NB4 (cell line): ENCODE measurements around the gene PLXNA2.

ENCODE experiments used
- MYC ChIP-seq: IDR thresholded peaks from 2 replicates; pipeline ENCODE4 v1.6.1; 2011; ENCODE audit warnings: low read depth, low read length
- POLR2A ChIP-seq: IDR thresholded peaks from 2 replicates; pipeline ENCODE4 v1.6.1; 2011; ENCODE audit warnings: mild to moderate bottlenecking; ENCODE audit not compliant: insufficient read length; ENCODE audit errors: extremely low read depth
- TF ChIP-seq, protein P1 (sequence below): IDR thresholded peaks from one replicate; pipeline ENCODE4 v1.5.1; 2012; ENCODE audit warnings: low read depth, low read length

- TF ChIP-seq, protein P1, sequence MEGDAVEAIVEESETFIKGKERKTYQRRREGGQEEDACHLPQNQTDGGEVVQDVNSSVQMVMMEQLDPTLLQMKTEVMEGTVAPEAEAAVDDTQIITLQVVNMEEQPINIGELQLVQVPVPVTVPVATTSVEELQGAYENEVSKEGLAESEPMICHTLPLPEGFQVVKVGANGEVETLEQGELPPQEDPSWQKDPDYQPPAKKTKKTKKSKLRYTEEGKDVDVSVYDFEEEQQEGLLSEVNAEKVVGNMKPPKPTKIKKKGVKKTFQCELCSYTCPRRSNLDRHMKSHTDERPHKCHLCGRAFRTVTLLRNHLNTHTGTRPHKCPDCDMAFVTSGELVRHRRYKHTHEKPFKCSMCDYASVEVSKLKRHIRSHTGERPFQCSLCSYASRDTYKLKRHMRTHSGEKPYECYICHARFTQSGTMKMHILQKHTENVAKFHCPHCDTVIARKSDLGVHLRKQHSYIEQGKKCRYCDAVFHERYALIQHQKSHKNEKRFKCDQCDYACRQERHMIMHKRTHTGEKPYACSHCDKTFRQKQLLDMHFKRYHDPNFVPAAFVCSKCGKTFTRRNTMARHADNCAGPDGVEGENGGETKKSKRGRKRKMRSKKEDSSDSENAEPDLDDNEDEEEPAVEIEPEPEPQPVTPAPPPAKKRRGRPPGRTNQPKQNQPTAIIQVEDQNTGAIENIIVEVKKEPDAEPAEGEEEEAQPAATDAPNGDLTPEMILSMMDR: no peak
- TF ChIP-seq POLR2A: no peak
- TF ChIP-seq MYC: no peak
Measured at GRCh38 chr1:208235356-208235981, 8.7 kb downstream of the PLXNA2 start.
